GM12878 (cell line): ENCODE data around the gene TNFSF15. TPM values are rescaled to one million over a fixed set of nuclear protein-coding genes. Genes with fewer than 3 reads are reported as not detected.

Experiments
- ATAC-seq: fragments of 200-7000 bp; cut with Tn5 transposase; 3 replicates; pipeline ENCODE4 v1.9.1; 2020; ENCODE audit warnings: mild to moderate bottlenecking, moderate library complexity
- BruUV-seq: library from RNA; stranded (reverse); fragments of 400-500 nt; replicated peaks from 2 replicates; lab custom pipeline; 2021; lab: Mats Ljungman, UMichigan
- CTCF ChIA-PET: fragments of 300-600 bp; sonication (Branson Sonifier 250); formaldehyde crosslinking; extraction: SDS; loops from one replicate; lab custom pipeline; 2021; ENCODE audit warnings: inconsistent platforms; lab: Yijun Ruan, JAX
- POLR2A ChIA-PET: fragments of 350-600 bp; formaldehyde crosslinking; extraction: SDS; loops from one replicate; lab custom pipeline; 2021; ENCODE audit warnings: inconsistent platforms; lab: Charles Lee
- RAD21 ChIA-PET: fragments of 300-600 bp; sonication (Branson Sonifier 250); formaldehyde crosslinking; loops from one replicate; lab custom pipeline; 2023; ENCODE audit warnings: antibody characterized with exemption; ENCODE audit not compliant: unreplicated experiment; lab: Charles Lee
- SMC1A ChIA-PET: fragments of 300-600 bp; sonication (Branson Sonifier 250); formaldehyde crosslinking; loops from one replicate; lab custom pipeline; 2023; ENCODE audit not compliant: unreplicated experiment, uncharacterized antibody; lab: Charles Lee
- DNase-seq: peaks from one replicate; pipeline ENCODE4 v3.0.0-alpha.2; 2011; ENCODE audit warnings: low read depth, low spot score
- FAIRE-seq: peaks from 3 replicates; lab custom pipeline; 2011; peaks lifted over from hg19 to GRCh38; lab: Jason Lieb, UNC
- H2AFZ ChIP-seq: 2 replicates; pipeline ENCODE4 v1.6.0; 2011; ENCODE audit warnings: low read depth, low read length, control low read depth; ENCODE audit not compliant: control insufficient read depth
- H3K27ac ChIP-seq: 2 replicates; pipeline ENCODE4 v1.5.1; 2011; ENCODE audit warnings: control low read depth; ENCODE audit not compliant: control insufficient read depth, insufficient read depth
- H3K27me3 ChIP-seq, 2 experiments: replicated peaks in 1 of 2; 2 replicates each; pipeline versions ENCODE4 v1.6.0 to v1.6.1; 2011; ENCODE audit warnings: low read length in 1 of 2; ENCODE audit not compliant: control insufficient read depth in 2 of 2, insufficient read depth in 2 of 2
- H3K36me3 ChIP-seq, 2 experiments: 2 replicates each; pipeline ENCODE4 v1.5.1; 2011; ENCODE audit warnings: low read length in 1 of 2; ENCODE audit not compliant: control insufficient read depth in 2 of 2, insufficient read depth in 2 of 2
- H3K4me1 ChIP-seq: 2 replicates; pipeline ENCODE4 v1.6.1; 2011; ENCODE audit warnings: mild to moderate bottlenecking, low read length, moderate library complexity, mixed read lengths; ENCODE audit not compliant: control insufficient read depth, insufficient read depth
- H3K4me2 ChIP-seq: 2 replicates; pipeline ENCODE4 v1.6.0; 2011; ENCODE audit warnings: control low read depth; ENCODE audit not compliant: control insufficient read depth, insufficient read depth
- H3K4me3 ChIP-seq: fragments of 200-600 bp; sonication (generic); 2 replicates; pipeline ENCODE4 v1.5.1; 2016
- H3K79me2 ChIP-seq: 2 replicates; pipeline ENCODE4 v1.6.0; 2011; ENCODE audit warnings: low read length; ENCODE audit not compliant: control insufficient read depth, insufficient read depth
- H3K9ac ChIP-seq: 2 replicates; pipeline ENCODE4 v1.8.0; 2011; ENCODE audit warnings: low read length, control low read depth, mixed read lengths; ENCODE audit not compliant: control insufficient read depth, insufficient read depth
- H3K9me3 ChIP-seq: replicated peaks from 3 replicates; pipeline ENCODE4 v1.5.1; 2011; ENCODE audit warnings: mild to moderate bottlenecking, low read length; ENCODE audit not compliant: control insufficient read depth, insufficient read depth
- H4K20me1 ChIP-seq: 2 replicates; pipeline ENCODE4 v1.6.0; 2011; ENCODE audit not compliant: control insufficient read depth, insufficient read depth
- BCL3 ChIP-seq: IDR thresholded peaks from 2 replicates; pipeline ENCODE4 v1.6.1; 2011; ENCODE audit warnings: borderline replicate concordance, low read depth, mild to moderate bottlenecking, moderate library complexity, low read length; ENCODE audit not compliant: insufficient read depth, poor library complexity, severe bottlenecking
- CEBPB ChIP-seq, 2 experiments: fragments of 150-350 bp in 1 of 2; IDR thresholded peaks; 2 replicates each; pipeline ENCODE4 v1.6.1; 2012 to 2014; ENCODE audit warnings: low read depth in 2 of 2, low read length in 2 of 2, borderline replicate concordance in 1 of 2, inconsistent platforms in 1 of 2
- FOXK2 ChIP-seq: fragments of 450-650 bp; IDR thresholded peaks from 2 replicates; pipeline ENCODE4 v1.6.1; 2017; ENCODE audit warnings: mild to moderate bottlenecking, moderate library complexity
- HDAC6 ChIP-seq: fragments of 200-600 bp; sonication (generic); IDR thresholded peaks from one replicate; pipeline ENCODE4 v1.8.0; 2017; ENCODE audit warnings: antibody characterized with exemption; ENCODE audit not compliant: unreplicated experiment
- IRF3 ChIP-seq: fragments of 450-650 bp; IDR thresholded peaks from 2 replicates; pipeline ENCODE4 v1.6.1; 2014; ENCODE audit warnings: mild to moderate bottlenecking
- NBN ChIP-seq: fragments of 450-650 bp; IDR thresholded peaks from 2 replicates; pipeline ENCODE4 v1.6.1; 2016
- PAX5 ChIP-seq: IDR thresholded peaks from 2 replicates; pipeline ENCODE4 v1.6.1; 2011; ENCODE audit warnings: low read depth, low read length, borderline replicate concordance
- RCOR1 ChIP-seq: conservative IDR thresholded peaks from 2 replicates; pipeline ENCODE4 v1.6.1; 2012; ENCODE audit warnings: low read depth, low read length, improper control_type of control experiment
- RUNX3 ChIP-seq: IDR thresholded peaks from 2 replicates; pipeline ENCODE4 v1.6.1; 2012; ENCODE audit warnings: low read length, inconsistent platforms
- SKIL ChIP-seq: fragments of 450-650 bp; IDR thresholded peaks from 2 replicates; pipeline ENCODE4 v1.6.1; 2017; ENCODE audit warnings: mild to moderate bottlenecking, low read depth, inconsistent platforms; ENCODE audit not compliant: poor library complexity, severe bottlenecking
- WRNIP1 ChIP-seq: IDR thresholded peaks from 2 replicates; pipeline ENCODE4 v1.6.1; 2011; ENCODE audit warnings: low read depth, low read length, improper control_type of control experiment, borderline replicate concordance
- ZNF622 ChIP-seq: fragments of 450-650 bp; IDR thresholded peaks from 2 replicates; pipeline ENCODE4 v1.6.1; 2017; ENCODE audit warnings: mild to moderate bottlenecking, inconsistent platforms
- WGBS: methylation state at CpG from one replicate; pipeline ENCODE4 v1.1.6; 2016; ENCODE audit warnings: low lambda C conversion rate; ENCODE audit not compliant: insufficient replicate concordance, insufficient coverage; ENCODE audit errors: missing lambda C conversion rate; 5-methylcytosine and 5-hydroxymethylcytosine counted together
- in situ Hi-C: fragments of 300-500 bp; cut with MboI; formaldehyde crosslinking; loops from 9 replicates; pipeline ENCODE4 v1.14.3; 2018; ENCODE audit warnings: mixed read lengths
- intact Hi-C: fragments of 100-400 bp; cut with micrococcal nuclease; formaldehyde crosslinking; loops from one replicate; pipeline ENCODE4 v1.14.2; 2022; ENCODE audit not compliant: unreplicated experiment
- polyA plus RNA-seq, 11 experiments: library from polyadenylated mRNA; depleted of rRNA in 4 of 11; unstranded in 6 of 11; stranded (reverse) in 5 of 11; fragments of >200 nt; fragmentation: Nextera tagmentation in 4 of 11; fragmentation: Illumina TruSeq in 1 of 11; extraction: Ambion mirVana in 4 of 11; extraction: Trizol in 1 of 11; gene quantifications; 1 replicate in 1 of 11; 2 replicates in 10 of 11; pipeline versions ENCODE4 v1.2.1 to v1.2.3, GENCODE V29; 2011 to 2016; ENCODE audit warnings: inconsistent platforms in 2 of 11, missing spikeins in 2 of 11, low read depth in 1 of 11
- total RNA-seq, 4 experiments: library from RNA; depleted of rRNA in 3 of 4; stranded (reverse); fragments of >200 nt in 3 of 4; fragmentation: Illumina TruSeq in 1 of 4; extraction: Trizol in 1 of 4; gene quantifications; 2 replicates each; pipeline versions ENCODE4 v1.2.1 to v1.2.3, GENCODE V29; 2013 to 2021

The TNFSF15 gene
- total and polyA plus RNA-seq, 10 of the 15 experiments (the other 5 are each of a cell fraction or from before 2014, with no cell fraction given): 0.03 TPM; not detected in 9

GRCh38 chr9:114823441-114823840, 17.6 kb upstream of the TNFSF15 start:
- SMC1A ChIA-PET: interaction anchor here (1.0 to 1.4 kb wide), 3 partner anchors 11 to 143 kb away, joined by 3 to 4 read pairs (median 3); no protein-coding TSS in a partner anchor
- no peaks in the 10 kb centered on the region for H3K4me1 ChIP-seq
- H3K36me3 ChIP-seq: no peaks in the 10 kb centered on the region
- intact Hi-C loops (no loop called here), in situ Hi-C loops (no loop called here)
- H3K27ac ChIP-seq: no peak overlapping the region
- WGBS: 0% methylated on average over 1 of the region's 1 CpG
- TF ChIP-seq IRF3 (no peak), RCOR1 (no peak), PAX5 (no peak)
- POLR2A ChIA-PET: no interaction called here
- H3K79me2 ChIP-seq: no peaks in the 10 kb centered on the region
- no peaks in the 10 kb centered on the region for H4K20me1 ChIP-seq
- no peak for FAIRE-seq
- no TSS peak for BruUV-seq
- CTCF ChIA-PET: no interaction called here
- H3K9me3 ChIP-seq: no peaks in the 10 kb centered on the region
- H3K4me2 ChIP-seq: no peak overlapping the region
- H3K9ac ChIP-seq: no peak overlapping the region
- RAD21 ChIA-PET: no interaction called here
- ATAC-seq: no peak
- H2AFZ ChIP-seq: no peak overlapping the region
- no peaks in the 10 kb centered on the region; a peak in 1 of 4 replicates for H3K27me3 ChIP-seq
- no peak for DNase-seq
- H3K4me3 ChIP-seq: no peak overlapping the region

GRCh38 chr9:114822708-114823107, 16.9 kb upstream of the TNFSF15 start:
- ChIA-PET POLR2A (no interaction called here), SMC1A (interaction anchor here (0.6 kb wide), 1 partner anchor 807 kb away, joined by 3 read pairs; no protein-coding TSS in a partner anchor), RAD21 (no interaction called here), CTCF (no interaction called here)
- no peak overlapping the region for H3K4me3 ChIP-seq
- no TSS peak for BruUV-seq
- H4K20me1 ChIP-seq: no peaks in the 10 kb centered on the region
- in situ Hi-C loops (no loop called here), intact Hi-C loops (no loop called here)
- no peak overlapping the region for H3K27ac ChIP-seq
- H3K27me3 ChIP-seq: no peaks in the 10 kb centered on the region; a peak in 1 of 4 replicates
- FAIRE-seq (no peak), ATAC-seq (no peak), DNase-seq (no peak)
- no peaks in the 10 kb centered on the region for H3K36me3 ChIP-seq
- no peaks in the 10 kb centered on the region for H3K9me3 ChIP-seq
- no peaks in the 10 kb centered on the region for H3K79me2 ChIP-seq
- no peak overlapping the region for H2AFZ ChIP-seq
- WGBS: 12% methylated on average over 2 of the region's 2 CpGs
- H3K4me1 ChIP-seq: no peaks in the 10 kb centered on the region
- no peak overlapping the region for H3K4me2 ChIP-seq
- H3K9ac ChIP-seq: no peak overlapping the region
- TF ChIP-seq NBN (no peak), WRNIP1 (no peak), HDAC6 (no peak), IRF3 (no peak), PAX5 (no peak), ZNF622 (no peak), RUNX3 (no peak), FOXK2 (no peak), SKIL (no peak), BCL3 (no peak), CEBPB (IDR thresholded peaks at IDR 0.05; ENCODE audit: borderline replicate concordance in 1 of 2, low read depth in 2 of 2, low read length in 2 of 2) (no peak)
